Measurements from ENCODE around the gene APBA2. TPM values are rescaled to one million over a fixed set of nuclear protein-coding genes. Genes with fewer than 3 reads are reported as not detected.

Gene APBA2
- total RNA-seq, 1 experiment from 2014 or later: not detected

DNA sequence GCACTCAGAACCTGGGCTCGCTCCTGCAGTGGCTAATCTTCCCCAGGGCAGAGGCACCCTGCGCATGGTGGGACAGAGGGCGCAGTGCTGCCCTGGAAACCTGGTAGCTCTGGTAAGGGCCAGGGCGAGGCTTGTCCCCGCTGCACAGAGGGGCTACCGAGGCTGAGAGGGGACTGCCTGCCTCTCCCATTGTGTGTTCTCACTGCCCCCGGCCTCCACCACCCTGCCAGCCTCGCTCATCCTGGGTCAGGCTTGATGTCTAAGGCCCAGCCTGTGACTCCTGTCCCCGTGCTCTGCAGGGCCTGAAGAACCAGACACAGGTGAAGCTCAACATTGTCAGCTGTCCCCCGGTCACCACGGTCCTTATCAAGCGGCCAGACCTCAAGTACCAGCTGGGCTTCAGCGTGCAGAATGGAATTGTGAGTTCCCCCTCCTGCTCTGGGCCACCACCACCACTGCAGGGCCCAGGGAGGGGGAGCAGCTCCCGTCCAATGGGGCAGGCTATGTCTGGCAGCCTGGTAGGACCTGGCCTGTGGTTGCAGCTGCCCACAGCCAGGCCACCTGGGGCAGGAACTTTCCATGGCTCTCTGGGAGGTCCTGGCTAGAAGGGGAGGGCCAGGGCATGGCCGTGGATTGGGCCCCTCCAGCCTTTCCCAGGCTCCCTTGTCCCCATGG is 222.3 kb downstream of the APBA2 start:
- no peaks in the 10 kb centered on the region for H3K36me3 Mint-ChIP-seq (ENCODE audit: insufficient read depth, unreplicated experiment)
- H3K4me1 Mint-ChIP-seq (ENCODE audit: low read depth, unreplicated experiment): no peaks in the 10 kb centered on the region
- Histone ChIP-seq H3K27me3 (replicated peaks; ENCODE audit: control insufficient read depth, insufficient read depth, low read length) (no peaks in the 10 kb centered on the region), H3K4me1 (no peaks in the 10 kb centered on the region), H3K36me3 (ENCODE audit: control insufficient read depth, insufficient read depth, low read length) (no peaks in the 10 kb centered on the region), H3K9me3 (no peaks in the 10 kb centered on the region), H3K4me3 (ENCODE audit: low read depth, low read length) (no peak overlapping the region)
- TF ChIP-seq, protein P1, sequence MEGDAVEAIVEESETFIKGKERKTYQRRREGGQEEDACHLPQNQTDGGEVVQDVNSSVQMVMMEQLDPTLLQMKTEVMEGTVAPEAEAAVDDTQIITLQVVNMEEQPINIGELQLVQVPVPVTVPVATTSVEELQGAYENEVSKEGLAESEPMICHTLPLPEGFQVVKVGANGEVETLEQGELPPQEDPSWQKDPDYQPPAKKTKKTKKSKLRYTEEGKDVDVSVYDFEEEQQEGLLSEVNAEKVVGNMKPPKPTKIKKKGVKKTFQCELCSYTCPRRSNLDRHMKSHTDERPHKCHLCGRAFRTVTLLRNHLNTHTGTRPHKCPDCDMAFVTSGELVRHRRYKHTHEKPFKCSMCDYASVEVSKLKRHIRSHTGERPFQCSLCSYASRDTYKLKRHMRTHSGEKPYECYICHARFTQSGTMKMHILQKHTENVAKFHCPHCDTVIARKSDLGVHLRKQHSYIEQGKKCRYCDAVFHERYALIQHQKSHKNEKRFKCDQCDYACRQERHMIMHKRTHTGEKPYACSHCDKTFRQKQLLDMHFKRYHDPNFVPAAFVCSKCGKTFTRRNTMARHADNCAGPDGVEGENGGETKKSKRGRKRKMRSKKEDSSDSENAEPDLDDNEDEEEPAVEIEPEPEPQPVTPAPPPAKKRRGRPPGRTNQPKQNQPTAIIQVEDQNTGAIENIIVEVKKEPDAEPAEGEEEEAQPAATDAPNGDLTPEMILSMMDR (IDR thresholded peaks at IDR 0.05; ENCODE audit: insufficient read depth in 1 of 2, low read depth in 1 of 2, low read length in 1 of 2, severe bottlenecking in 1 of 2, unreplicated experiment in 1 of 2): no peak
- H3K9me3 Mint-ChIP-seq (ENCODE audit: unreplicated experiment): no peaks in the 10 kb centered on the region
- no peak overlapping the region for H3K27ac Mint-ChIP-seq (ENCODE audit: unreplicated experiment)
- peaks cover 13% of the 10 kb centered on the region for H3K27me3 Mint-ChIP-seq (ENCODE audit: insufficient read depth, unreplicated experiment)
- CTCF ChIA-PET: no interaction called here
- no peak overlapping the region for H3K4me3 Mint-ChIP-seq (ENCODE audit: unreplicated experiment)
- intact Hi-C loops (cut with micrococcal nuclease; ENCODE audit: unreplicated experiment): no loop called here
- POLR2A ChIA-PET: no interaction called here
- DNase-seq: no peak
- BruUV-seq (replicated peaks): no TSS peak

- Mint-ChIP-seq H3K27ac (ENCODE audit: unreplicated experiment) (no peak overlapping the region), H3K27me3 (ENCODE audit: insufficient read depth, unreplicated experiment) (peaks cover 13% of the 10 kb centered on the region), H3K4me1 (ENCODE audit: low read depth, unreplicated experiment) (peaks cover 5% of the 10 kb centered on the region), H3K4me3 (ENCODE audit: unreplicated experiment) (no peak overlapping the region), H3K36me3 (ENCODE audit: insufficient read depth, unreplicated experiment) (peaks cover 4% of the 10 kb centered on the region), H3K9me3 (ENCODE audit: unreplicated experiment) (no peaks in the 10 kb centered on the region)
- H3K4me3 ChIP-seq (ENCODE audit: low read depth, low read length): no peak overlapping the region
- TF ChIP-seq, protein P1 (IDR thresholded peaks at IDR 0.05; ENCODE audit: insufficient read depth in 1 of 2, low read depth in 1 of 2, low read length in 1 of 2, severe bottlenecking in 1 of 2, unreplicated experiment in 1 of 2): no peak
- ChIA-PET POLR2A (no interaction called here), CTCF (no interaction called here)
- BruUV-seq (replicated peaks): no TSS peak
- no peaks in the 10 kb centered on the region for H3K27me3 ChIP-seq (replicated peaks; ENCODE audit: control insufficient read depth, insufficient read depth, low read length)
- H3K9me3 ChIP-seq: no peaks in the 10 kb centered on the region
- DNase-seq: no peak
- H3K4me1 ChIP-seq: no peaks in the 10 kb centered on the region
- H3K36me3 ChIP-seq (ENCODE audit: control insufficient read depth, insufficient read depth, low read length): no peaks in the 10 kb centered on the region
- intact Hi-C loops (cut with micrococcal nuclease; ENCODE audit: unreplicated experiment): no loop called here
These were observed 224.0 kb downstream of the APBA2 start for GRCh38 chr15:29109762-29110161.

- TF ChIP-seq, protein P1 (IDR thresholded peaks at IDR 0.05; ENCODE audit: insufficient read depth in 1 of 2, low read depth in 1 of 2, low read length in 1 of 2, severe bottlenecking in 1 of 2, unreplicated experiment in 1 of 2): no peak
- no peaks in the 10 kb centered on the region for H3K27me3 ChIP-seq (replicated peaks; ENCODE audit: control insufficient read depth, insufficient read depth, low read length)
- no peaks in the 10 kb centered on the region for H3K4me1 ChIP-seq
- H3K9me3 ChIP-seq: no peaks in the 10 kb centered on the region
- BruUV-seq (replicated peaks): no TSS peak
- CTCF ChIA-PET: no interaction called here
- no peak overlapping the region for H3K27ac Mint-ChIP-seq (ENCODE audit: unreplicated experiment)
- H3K36me3 Mint-ChIP-seq (ENCODE audit: insufficient read depth, unreplicated experiment): peaks cover 6% of the 10 kb centered on the region
- intact Hi-C loops (cut with micrococcal nuclease; ENCODE audit: unreplicated experiment): no loop called here
- no peak for DNase-seq
- no peaks in the 10 kb centered on the region for H3K36me3 ChIP-seq (ENCODE audit: control insufficient read depth, insufficient read depth, low read length)
- H3K4me3 Mint-ChIP-seq (ENCODE audit: unreplicated experiment): no peak overlapping the region
- H3K4me3 ChIP-seq (ENCODE audit: low read depth, low read length): no peak overlapping the region
- POLR2A ChIA-PET: no interaction called here
- no peaks in the 10 kb centered on the region for H3K9me3 Mint-ChIP-seq (ENCODE audit: unreplicated experiment)
- peaks cover 13% of the 10 kb centered on the region for H3K27me3 Mint-ChIP-seq (ENCODE audit: insufficient read depth, unreplicated experiment)
- H3K4me1 Mint-ChIP-seq (ENCODE audit: low read depth, unreplicated experiment): peaks cover 6% of the 10 kb centered on the region
These were observed 224.4 kb downstream of the APBA2 start for GRCh38 chr15:29110176-29110575.
